ENCODE results near the gene GADD45GIP1.
A peak's percentile ranks its signal among the peaks of the same experiment; 100 is the strongest.
"Not testable (repeated sequence)": the region's sequence is repeated elsewhere in the genome, so short reads cannot be mapped to it uniquely, and the experiment has no call there.

GADD45GIP1 gene

GRCh38 chr19:12987781-12988180, 30.8 kb upstream of the GADD45GIP1 start:
- no peak for DNase-seq

GRCh38 chr19:12987190-12987589, 30.2 kb upstream of the GADD45GIP1 start:
- no peak for DNase-seq

GRCh38 chr19:12986726-12987125, 29.7 kb upstream of the GADD45GIP1 start:
- no peak for DNase-seq

- DNase-seq: no peak
Observed at GRCh38 chr19:12985049-12985776, 28.2 kb upstream of the GADD45GIP1 start.

GRCh38 chr19:12984683-12985048, 27.6 kb upstream of the GADD45GIP1 start:
- DNase-seq: no peak

GRCh38 chr19:12984143-12984627, 27.2 kb upstream of the GADD45GIP1 start:
- no peak for DNase-seq

- DNase-seq: peak; percentile 76
Observed at GRCh38 chr19:12983542-12984142, 26.6 kb upstream of the GADD45GIP1 start.

GRCh38 chr19:12983091-12983490, 26.1 kb upstream of the GADD45GIP1 start:
- peak; percentile 40 for DNase-seq

- DNase-seq: no peak
Observed at GRCh38 chr19:12982648-12983047, 25.6 kb upstream of the GADD45GIP1 start.

GRCh38 chr19:12979974-12980373, 23.0 kb upstream of the GADD45GIP1 start:
- DNase-seq: no peak

GRCh38 chr19:12976109-12976508, 19.1 kb upstream of the GADD45GIP1 start:
- not testable (repeated sequence) for DNase-seq

GRCh38 chr19:12975221-12975741, 18.3 kb upstream of the GADD45GIP1 start:
- peak; percentile 29 for DNase-seq

- peak; percentile 31 for DNase-seq
Observed at GRCh38 chr19:12974301-12975220, 17.5 kb upstream of the GADD45GIP1 start.

GRCh38 chr19:12973236-12973635, 16.2 kb upstream of the GADD45GIP1 start:
- no peak for DNase-seq

GRCh38 chr19:12970070-12970820, 13.2 kb upstream of the GADD45GIP1 start:
- DNase-seq: no peak

- DNase-seq: peak; percentile 42
Observed at GRCh38 chr19:12969292-12969988, 12.4 kb upstream of the GADD45GIP1 start, which contains the start of gene DAND5. DAND5 (plus strand) TSS chr19:12969576; CDS start chr19:12969661, 85 bp downstream.

- no peak for DNase-seq
Observed at GRCh38 chr19:12967907-12968306, 10.9 kb upstream of the GADD45GIP1 start.

- no peak for DNase-seq
Observed at GRCh38 chr19:12965812-12966135, 8.8 kb upstream of the GADD45GIP1 start.

GRCh38 chr19:12965017-12965811, 8.2 kb upstream of the GADD45GIP1 start:
- peak; percentile 83 for DNase-seq

- no peak for DNase-seq
Observed at GRCh38 chr19:12959481-12959880, 2.5 kb upstream of the GADD45GIP1 start.

Data from NCI-H1092 treated with DMSO at 0.1 percent for 48 hours (cell line).